GM12864 (cell line): ENCODE measurements around the gene MAPK8IP3.

ENCODE experiments used
- DNase-seq: peaks from one replicate; pipeline ENCODE4 v3.0.0-alpha.2; 2011; ENCODE audit warnings: low read depth
- H3K4me3 ChIP-seq: 2 replicates; pipeline ENCODE4 v1.5.1; 2011; ENCODE audit warnings: mild to moderate bottlenecking, low read depth, low read length, control low read depth
- TF ChIP-seq, protein P1 (sequence below): IDR thresholded peaks from 2 replicates; pipeline ENCODE4 v1.5.1; 2011; ENCODE audit warnings: low read depth, mild to moderate bottlenecking, moderate library complexity, low read length, control low read depth, inconsistent platforms; ENCODE audit errors: missing control alignments

The MAPK8IP3 gene

DNA sequence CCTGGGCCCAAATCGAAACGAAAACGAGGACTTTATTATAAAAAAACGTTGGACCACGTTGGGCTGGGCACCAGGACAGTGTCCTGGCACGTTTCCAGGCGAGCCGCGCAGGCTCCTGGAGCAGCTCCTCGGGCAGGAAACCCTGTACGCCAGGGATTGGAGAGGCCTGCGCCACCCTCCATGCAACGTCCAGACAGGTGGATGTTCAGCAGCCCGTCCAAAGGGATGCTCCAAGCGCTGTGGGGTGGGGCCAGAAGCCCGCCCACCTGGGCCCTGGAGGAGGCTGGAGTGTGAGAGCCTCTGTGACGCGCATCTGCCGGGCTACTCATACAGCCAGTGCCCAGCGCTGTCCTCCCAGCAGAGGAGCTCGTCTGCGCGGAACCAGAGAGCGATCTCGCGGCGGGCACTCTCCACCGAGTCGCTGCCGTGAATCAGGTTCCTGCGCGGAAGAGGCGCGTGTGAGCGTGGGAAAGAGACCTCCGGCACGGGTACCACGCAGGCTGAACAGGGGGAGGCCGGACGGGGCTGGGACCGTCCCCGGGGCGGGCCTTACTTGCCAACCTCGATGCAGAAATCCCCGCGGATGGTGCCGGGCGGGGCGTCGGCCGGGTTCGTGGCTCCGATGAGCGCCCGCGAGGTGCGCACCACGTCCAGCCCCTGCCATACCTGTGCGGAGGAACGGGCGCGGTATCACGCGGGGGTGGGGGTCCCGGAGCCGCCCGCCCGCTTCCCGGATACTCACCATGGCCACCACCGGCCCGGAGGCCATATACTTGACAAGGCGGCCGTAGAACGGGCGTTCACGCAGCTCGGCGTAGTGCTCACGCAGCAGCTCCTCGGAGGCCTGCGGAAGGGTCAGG, 64.6 kb downstream of the MAPK8IP3 start:
- TF ChIP-seq, protein P1, sequence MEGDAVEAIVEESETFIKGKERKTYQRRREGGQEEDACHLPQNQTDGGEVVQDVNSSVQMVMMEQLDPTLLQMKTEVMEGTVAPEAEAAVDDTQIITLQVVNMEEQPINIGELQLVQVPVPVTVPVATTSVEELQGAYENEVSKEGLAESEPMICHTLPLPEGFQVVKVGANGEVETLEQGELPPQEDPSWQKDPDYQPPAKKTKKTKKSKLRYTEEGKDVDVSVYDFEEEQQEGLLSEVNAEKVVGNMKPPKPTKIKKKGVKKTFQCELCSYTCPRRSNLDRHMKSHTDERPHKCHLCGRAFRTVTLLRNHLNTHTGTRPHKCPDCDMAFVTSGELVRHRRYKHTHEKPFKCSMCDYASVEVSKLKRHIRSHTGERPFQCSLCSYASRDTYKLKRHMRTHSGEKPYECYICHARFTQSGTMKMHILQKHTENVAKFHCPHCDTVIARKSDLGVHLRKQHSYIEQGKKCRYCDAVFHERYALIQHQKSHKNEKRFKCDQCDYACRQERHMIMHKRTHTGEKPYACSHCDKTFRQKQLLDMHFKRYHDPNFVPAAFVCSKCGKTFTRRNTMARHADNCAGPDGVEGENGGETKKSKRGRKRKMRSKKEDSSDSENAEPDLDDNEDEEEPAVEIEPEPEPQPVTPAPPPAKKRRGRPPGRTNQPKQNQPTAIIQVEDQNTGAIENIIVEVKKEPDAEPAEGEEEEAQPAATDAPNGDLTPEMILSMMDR, result no peak
- DNase-seq, result no peak
- peak overlapping the region; percentile 72 for H3K4me3 ChIP-seq

DNA sequence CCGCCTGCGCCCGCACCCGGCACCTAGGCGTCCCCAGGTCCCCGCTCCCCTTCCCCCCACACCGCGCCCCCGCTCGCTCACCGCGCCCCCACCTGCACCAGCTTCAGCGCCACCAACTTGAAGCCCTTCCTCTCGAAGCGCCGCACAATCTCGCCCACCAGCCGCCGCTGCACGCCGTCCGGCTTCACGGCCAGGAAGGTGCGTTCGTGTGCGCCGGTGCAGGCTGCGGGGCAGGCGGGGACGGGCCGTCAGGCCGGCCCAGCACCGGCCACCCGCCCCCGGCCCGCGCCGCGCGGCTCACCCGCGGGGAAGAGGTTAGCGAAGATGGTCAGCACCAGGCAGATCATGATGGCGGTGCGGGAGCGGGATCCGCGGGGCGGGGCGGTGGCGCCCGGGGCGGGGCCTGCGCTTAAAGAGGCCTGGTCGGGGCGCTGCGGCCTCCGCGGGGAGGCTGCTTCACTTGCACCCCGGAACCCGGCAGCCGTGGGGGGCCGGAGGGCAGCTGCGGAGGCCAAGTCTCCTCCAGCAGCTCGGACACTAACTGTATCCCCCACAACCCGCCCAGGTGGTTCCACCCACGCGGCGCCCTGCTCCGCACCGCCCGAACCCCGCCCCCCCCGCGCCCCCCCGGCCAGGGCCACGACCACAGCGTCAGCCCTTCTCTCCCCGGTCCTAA, 65.3 kb downstream of the MAPK8IP3 start, which contains the start of gene NME3:
TSS of gene NME3 (minus strand) at position 356 of the 676 bp plus-strand sequence. CDS start at position 347, 9 bp downstream.
- H3K4me3 ChIP-seq, result peak within 1 kb of the TSS; percentile 72
- peak; percentile 18 for DNase-seq
- TF ChIP-seq, protein P1, result no peak

DNA sequence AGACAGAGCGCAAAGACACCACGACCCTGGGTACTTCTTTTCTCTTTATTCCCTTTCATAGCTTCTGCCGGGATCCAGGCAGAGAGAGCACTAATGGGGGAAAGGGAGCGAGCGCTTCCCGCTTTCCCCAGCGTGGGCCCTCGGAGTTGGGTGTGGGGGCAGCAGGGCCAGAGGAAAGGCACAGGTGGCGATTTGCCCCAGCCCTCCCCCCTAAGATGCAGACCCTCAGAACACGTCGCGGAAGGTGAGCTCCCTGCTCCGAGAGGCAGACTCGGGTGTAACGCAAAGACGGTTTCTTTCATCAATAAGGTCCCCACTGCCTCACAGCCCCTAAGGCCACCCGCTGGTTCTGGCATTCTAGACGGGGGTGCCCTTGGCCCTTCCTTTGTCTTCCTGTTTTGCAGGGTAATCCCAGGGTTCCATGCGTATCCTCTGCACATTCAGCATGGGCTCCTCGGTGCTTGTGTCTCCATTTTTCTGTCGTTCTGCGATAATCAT, 65.9 kb downstream of the MAPK8IP3 start:
- TF ChIP-seq, protein P1, result no peak
- DNase-seq, result no peak
- peak overlapping the region; percentile 72 for H3K4me3 ChIP-seq

DNA sequence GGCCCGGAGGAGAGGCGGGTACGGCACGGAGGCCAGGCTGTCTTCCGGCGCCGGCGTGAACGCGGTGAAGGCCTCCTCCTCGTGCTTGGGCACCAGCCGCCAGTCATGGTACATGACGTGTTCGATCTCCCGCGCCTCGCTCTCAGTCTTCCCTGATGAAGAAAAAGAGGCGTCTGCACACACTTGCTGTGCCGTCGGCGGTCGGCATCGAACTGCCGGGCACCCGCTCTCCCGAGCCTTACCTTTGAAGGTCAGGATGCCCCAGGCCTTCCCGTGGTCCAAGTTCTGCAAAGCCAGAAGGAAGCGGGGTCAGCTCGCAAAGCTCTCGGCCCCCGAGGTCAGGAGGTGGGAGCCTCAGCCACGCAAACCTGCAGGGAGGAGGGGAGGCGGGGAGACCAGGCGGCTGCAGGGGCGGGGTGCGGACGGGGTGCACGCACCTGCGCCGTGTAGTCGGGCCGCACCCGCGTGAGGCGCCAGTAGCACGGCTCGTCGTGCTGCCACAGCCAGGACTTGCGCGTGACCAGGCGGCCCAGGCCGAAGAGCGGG, 66.4 kb downstream of the MAPK8IP3 start, which contains the start of gene EME2:
TSS of gene EME2 (plus strand) at position 449 of the 546 bp plus-strand sequence. CDS start 418 bp downstream, outside the sequence.
- TF ChIP-seq, protein P1, result no peak
- peak within 1 kb of the TSS; percentile 72 for H3K4me3 ChIP-seq
- DNase-seq, result no peak

DNA sequence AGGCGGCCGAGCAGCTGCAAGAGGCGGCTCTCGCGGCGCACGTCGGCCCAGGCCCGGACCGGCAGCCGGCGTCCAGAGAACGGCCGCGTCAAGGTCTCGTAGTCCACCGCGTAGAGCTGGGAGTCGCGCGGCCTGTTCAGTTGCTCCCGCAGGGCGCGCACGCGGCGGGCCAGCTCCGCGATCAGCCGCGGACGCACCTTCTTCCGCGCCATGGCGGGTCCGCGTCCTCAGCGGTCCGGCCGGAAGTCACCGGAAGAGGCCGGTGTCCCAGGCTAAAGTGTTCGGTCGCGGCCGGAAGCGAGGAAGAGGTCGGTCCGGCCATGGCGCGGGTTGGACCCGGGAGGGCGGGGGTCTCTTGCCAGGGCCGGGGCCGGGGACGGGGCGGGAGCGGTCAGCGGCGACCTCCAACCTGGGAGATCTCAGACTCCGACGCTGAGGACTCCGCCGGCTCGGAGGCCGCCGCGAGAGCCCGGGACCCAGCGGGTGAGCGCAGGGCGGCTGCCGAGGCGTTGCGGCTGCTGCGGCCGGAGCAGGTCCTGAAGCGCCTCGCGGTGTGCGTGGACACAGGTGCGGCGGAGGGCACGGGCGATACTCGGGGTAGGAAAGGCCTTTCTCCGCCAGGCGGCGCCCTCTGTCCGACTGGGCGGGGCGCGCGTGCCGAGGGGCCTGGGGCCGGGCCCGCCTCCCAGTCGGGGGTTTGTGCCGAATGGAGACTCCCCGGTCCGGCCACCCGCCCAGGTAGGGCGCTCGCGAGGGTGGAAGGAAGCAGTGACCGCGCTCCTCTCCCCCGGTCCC, 67.1 kb downstream of the MAPK8IP3 start, which contains the start of gene MRPS34:
TSS of gene MRPS34 (minus strand) at position 227 of the 795 bp plus-strand sequence. CDS start at position 212, 15 bp downstream.
- peak within 1 kb of the TSS; percentile 72 for H3K4me3 ChIP-seq
- TF ChIP-seq, protein P1, result peak; percentile 77
- DNase-seq, result peak; percentile 55
